A673 (cell line): ENCODE data around the gene DNAH10. TPM values are rescaled to one million over a fixed set of nuclear protein-coding genes. Genes with fewer than 3 reads are reported as not detected.

Experiments used
- BruUV-seq: library from RNA; stranded (reverse); fragments of 400-500 nt; replicated peaks from 2 replicates; lab custom pipeline; 2021; lab: Mats Ljungman, UMichigan
- CTCF ChIA-PET: fragments of 300-600 bp; sonication (Branson Sonifier 250); formaldehyde crosslinking; loops from one replicate; lab custom pipeline; 2022; ENCODE audit warnings: antibody characterized with exemption; lab: Charles Lee
- POLR2A ChIA-PET: fragments of 300-600 bp; sonication (Branson Sonifier 250); formaldehyde crosslinking; loops from one replicate; lab custom pipeline; 2022; ENCODE audit warnings: antibody characterized with exemption; ENCODE audit not compliant: low non-redundant PET; lab: Charles Lee
- DNase-seq: peaks from one replicate; pipeline ENCODE4 v3.0.0-alpha.2; 2015; ENCODE audit warnings: low spot score
- H3K27ac ChIP-seq: fragments of 200-600 bp; sonication (generic); 2 replicates; pipeline ENCODE4 v1.5.1; 2016; ENCODE audit warnings: mixed run types, low read depth, mild to moderate bottlenecking, mixed read lengths, antibody characterized with exemption, low read length; ENCODE audit not compliant: poor library complexity, severe bottlenecking
- H3K27me3 ChIP-seq: fragments of 200-600 bp; sonication (generic); replicated peaks from 2 replicates; pipeline ENCODE4 v1.6.1; 2017; ENCODE audit warnings: mixed run types, low read depth, mild to moderate bottlenecking, mixed read lengths, antibody characterized with exemption, low read length; ENCODE audit not compliant: insufficient read depth, poor library complexity
- H3K36me3 ChIP-seq: fragments of 200-600 bp; sonication (generic); 2 replicates; pipeline ENCODE4 v1.6.1; 2016; ENCODE audit warnings: mixed run types, mild to moderate bottlenecking, mixed read lengths, antibody characterized with exemption, low read length; ENCODE audit not compliant: insufficient read depth, poor library complexity, severe bottlenecking
- H3K4me1 ChIP-seq: fragments of 200-600 bp; sonication (generic); 2 replicates; pipeline ENCODE4 v1.6.1; 2017; ENCODE audit warnings: mixed run types, mild to moderate bottlenecking, mixed read lengths, antibody characterized with exemption, low read length; ENCODE audit not compliant: insufficient read depth, poor library complexity, severe bottlenecking
- H3K4me3 ChIP-seq: fragments of 200-600 bp; sonication (generic); 2 replicates; pipeline ENCODE4 v1.5.1; 2016; ENCODE audit warnings: low read depth, mixed run types, mild to moderate bottlenecking, mixed read lengths, low read length; ENCODE audit not compliant: poor library complexity, severe bottlenecking
- H3K9me3 ChIP-seq: fragments of 200-600 bp; sonication (generic); 2 replicates; pipeline ENCODE4 v1.6.1; 2016; ENCODE audit warnings: mixed run types, low read depth, mild to moderate bottlenecking, mixed read lengths, antibody characterized with exemption, low read length; ENCODE audit not compliant: poor library complexity, severe bottlenecking
- EZH2 ChIP-seq: fragments of 200-600 bp; sonication (generic); IDR thresholded peaks from 2 replicates; pipeline ENCODE4 v1.6.1; 2017; ENCODE audit warnings: borderline replicate concordance, low read depth, mild to moderate bottlenecking, mixed read lengths, antibody characterized with exemption, low read length; ENCODE audit not compliant: poor library complexity, severe bottlenecking
- intact Hi-C: fragments of 100-400 bp; cut with micrococcal nuclease; formaldehyde crosslinking; loops from one replicate; pipeline ENCODE4 v1.10.0; 2022; ENCODE audit not compliant: unreplicated experiment
- total RNA-seq: library from RNA; stranded (reverse); gene quantifications from 2 replicates; pipeline ENCODE4 v1.2.3, GENCODE V29; 2021
- TF ChIP-seq, protein P1 (sequence below): fragments of 300-800, 200-600 bp; sonication (generic); conservative IDR thresholded peaks from 2 replicates; pipeline ENCODE4 v1.5.1; 2017; ENCODE audit warnings: low read depth, mild to moderate bottlenecking, antibody characterized with exemption, low read length, moderate library complexity, mixed read lengths

Gene DNAH10
- total RNA-seq, 1 experiment from 2014 or later: 1.1 TPM

- Histone ChIP-seq H3K4me3 (peak overlapping the region; percentile 99), H3K27ac (no peak overlapping the region), H3K9me3 (no peaks in the 10 kb centered on the region), H3K36me3 (no peaks in the 10 kb centered on the region), H3K27me3 (no peaks in the 10 kb centered on the region), H3K4me1 (no peaks in the 10 kb centered on the region)
- no peak for TF ChIP-seq EZH2
- TF ChIP-seq, protein P1, sequence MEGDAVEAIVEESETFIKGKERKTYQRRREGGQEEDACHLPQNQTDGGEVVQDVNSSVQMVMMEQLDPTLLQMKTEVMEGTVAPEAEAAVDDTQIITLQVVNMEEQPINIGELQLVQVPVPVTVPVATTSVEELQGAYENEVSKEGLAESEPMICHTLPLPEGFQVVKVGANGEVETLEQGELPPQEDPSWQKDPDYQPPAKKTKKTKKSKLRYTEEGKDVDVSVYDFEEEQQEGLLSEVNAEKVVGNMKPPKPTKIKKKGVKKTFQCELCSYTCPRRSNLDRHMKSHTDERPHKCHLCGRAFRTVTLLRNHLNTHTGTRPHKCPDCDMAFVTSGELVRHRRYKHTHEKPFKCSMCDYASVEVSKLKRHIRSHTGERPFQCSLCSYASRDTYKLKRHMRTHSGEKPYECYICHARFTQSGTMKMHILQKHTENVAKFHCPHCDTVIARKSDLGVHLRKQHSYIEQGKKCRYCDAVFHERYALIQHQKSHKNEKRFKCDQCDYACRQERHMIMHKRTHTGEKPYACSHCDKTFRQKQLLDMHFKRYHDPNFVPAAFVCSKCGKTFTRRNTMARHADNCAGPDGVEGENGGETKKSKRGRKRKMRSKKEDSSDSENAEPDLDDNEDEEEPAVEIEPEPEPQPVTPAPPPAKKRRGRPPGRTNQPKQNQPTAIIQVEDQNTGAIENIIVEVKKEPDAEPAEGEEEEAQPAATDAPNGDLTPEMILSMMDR: no peak
- DNase-seq: peak; percentile 27
- TSS peak; percentile 62 for BruUV-seq
- CTCF ChIA-PET: no interaction called here
- POLR2A ChIA-PET: no interaction called here
- intact Hi-C loops: no loop called here
Measured at GRCh38 chr12:123713398-123713797, 48.7 kb upstream of the DNAH10 start.

- Histone ChIP-seq H3K27ac (no peak overlapping the region), H3K9me3 (no peaks in the 10 kb centered on the region), H3K4me3 (peak overlapping the region; percentile 99), H3K36me3 (no peaks in the 10 kb centered on the region), H3K27me3 (no peaks in the 10 kb centered on the region), H3K4me1 (no peaks in the 10 kb centered on the region)
- CTCF ChIA-PET: no interaction called here
- BruUV-seq: no TSS peak
- POLR2A ChIA-PET: no interaction called here
- no peak for DNase-seq
- TF ChIP-seq EZH2: no peak
- intact Hi-C loops: no loop called here
Measured at GRCh38 chr12:123713823-123714585, 48.1 kb upstream of the DNAH10 start.

DNA sequence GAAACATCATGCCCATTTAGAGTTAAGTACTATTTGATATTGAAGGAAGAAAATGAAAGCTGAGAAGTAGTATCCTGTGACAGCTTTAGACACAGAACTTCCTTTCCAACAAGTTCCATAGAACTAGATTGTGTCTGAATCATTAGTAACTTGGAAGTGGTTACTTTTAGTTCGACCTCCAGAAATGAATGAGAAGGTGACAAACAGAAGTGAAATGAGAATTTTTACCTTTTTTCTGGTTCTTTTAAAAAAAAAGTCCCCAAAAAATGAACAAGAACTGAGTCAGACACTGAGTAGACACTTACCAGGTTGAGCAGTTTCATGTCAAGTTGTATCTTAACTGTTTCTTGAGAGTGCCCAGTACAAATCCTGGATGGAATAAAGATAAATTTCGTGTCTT, 46.9 kb upstream of the DNAH10 start:
- intact Hi-C loops: no loop called here
- H3K36me3 ChIP-seq: peaks cover 6% of the 10 kb centered on the region
- H3K4me3 ChIP-seq: no peak overlapping the region
- H3K9me3 ChIP-seq: no peaks in the 10 kb centered on the region
- no peaks in the 10 kb centered on the region for H3K27me3 ChIP-seq
- no peak overlapping the region for H3K27ac ChIP-seq
- BruUV-seq: no TSS peak
- POLR2A ChIA-PET: no interaction called here
- CTCF ChIA-PET: no interaction called here
- no peaks in the 10 kb centered on the region for H3K4me1 ChIP-seq
- no peak for DNase-seq
- no peak for TF ChIP-seq EZH2
- TF ChIP-seq, protein P1: no peak

DNA sequence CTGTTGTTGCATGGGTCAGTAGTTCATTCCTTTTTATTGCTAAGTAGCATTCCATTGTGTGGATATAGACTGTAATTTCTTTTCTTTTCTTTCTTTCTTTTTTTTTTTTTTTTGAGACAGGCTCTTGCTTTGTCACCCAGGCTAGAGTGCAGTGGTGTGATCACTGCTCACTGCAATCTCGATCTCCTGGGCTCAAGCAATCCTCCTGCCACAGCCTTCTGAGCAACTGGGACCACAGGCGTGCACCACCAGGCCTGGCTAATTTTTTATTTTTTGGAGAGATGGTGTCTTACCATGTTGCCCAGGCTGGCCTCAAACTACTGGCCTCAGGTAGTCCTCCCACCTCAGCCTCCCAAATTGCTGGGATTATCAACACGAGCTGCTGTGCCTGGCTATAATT, 44.8 kb upstream of the DNAH10 start:
- no peak overlapping the region for H3K4me3 ChIP-seq
- ChIA-PET CTCF (no interaction called here), POLR2A (no interaction called here)
- no peak for TF ChIP-seq EZH2
- TF ChIP-seq, protein P1: no peak
- no TSS peak for BruUV-seq
- intact Hi-C loops: no loop called here
- H3K27ac ChIP-seq: no peak overlapping the region
- H3K36me3 ChIP-seq: peaks cover 8% of the 10 kb centered on the region
- no peaks in the 10 kb centered on the region for H3K4me1 ChIP-seq
- H3K9me3 ChIP-seq: no peaks in the 10 kb centered on the region
- H3K27me3 ChIP-seq: no peaks in the 10 kb centered on the region
- DNase-seq: no peak
